Stimulated activated CD8-positive, alpha-beta memory T cell treated with anti-CD3 and anti-CD28 coated beads, Interleukin-7, amount 100 ng/mL, for 1 hour (primary cell): Measurements from ENCODE around the gene AKAP12.
"Not testable (repeated sequence)": the region's sequence is repeated elsewhere in the genome, so short reads cannot be mapped to it uniquely, and the experiment has no call there.

Source experiments
- DNase-seq, 2 donors: peaks; one replicate each; pipeline ENCODE4 v3.0.0-alpha.2; 2020; ENCODE audit warnings: low read depth in 2 of 2

AKAP12 gene

GRCh38 chr6:151379933-151380847 lies 140.4 kb downstream of the AKAP12 start:
- no peak for DNase-seq

GRCh38 chr6:151380848-151381205 lies 141.1 kb downstream of the AKAP12 start:
- DNase-seq, result no peak

GRCh38 chr6:151381722-151382121 lies 142.0 kb downstream of the AKAP12 start:
- DNase-seq, result no peak

DNA sequence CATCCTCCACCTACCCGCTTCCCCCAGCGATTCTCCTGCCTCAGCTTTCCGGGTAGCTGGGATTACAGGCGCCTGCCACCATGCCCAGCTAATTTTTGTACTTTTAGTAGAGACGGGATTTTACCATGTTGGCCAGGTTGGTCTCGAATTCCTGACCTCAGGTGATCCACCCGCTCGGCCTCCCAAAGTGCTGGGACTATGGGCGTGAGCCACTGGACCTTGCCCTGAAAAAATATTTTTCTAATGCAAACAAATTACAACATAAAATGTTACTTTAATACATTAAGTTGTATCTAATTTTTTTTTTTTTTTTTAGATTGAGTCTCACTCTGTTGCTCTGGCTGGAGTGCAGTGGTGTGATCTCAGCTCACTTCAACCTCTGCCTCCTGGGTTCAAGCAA lies 142.9 kb downstream of the AKAP12 start:
- not testable (repeated sequence) for DNase-seq

DNA sequence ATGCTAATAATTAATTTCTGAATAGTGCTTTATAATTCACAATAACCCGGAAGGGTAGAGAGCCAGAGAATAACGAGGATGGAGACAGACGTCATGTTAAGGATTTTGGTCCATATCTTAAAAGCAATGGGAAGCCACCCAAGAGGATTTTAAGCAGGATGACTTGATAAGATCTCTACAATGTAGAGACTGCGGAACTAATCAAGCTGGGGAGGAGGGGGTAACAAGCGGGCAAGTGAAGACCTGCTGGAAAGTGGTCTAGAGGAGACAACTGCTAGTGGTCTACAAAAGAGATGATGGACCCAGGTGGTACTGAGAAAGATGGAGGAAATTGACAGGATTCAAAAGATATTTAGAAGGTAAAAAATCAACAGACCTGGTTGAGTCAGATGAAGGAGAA lies 144.4 kb downstream of the AKAP12 start:
- DNase-seq, result no peak

DNA sequence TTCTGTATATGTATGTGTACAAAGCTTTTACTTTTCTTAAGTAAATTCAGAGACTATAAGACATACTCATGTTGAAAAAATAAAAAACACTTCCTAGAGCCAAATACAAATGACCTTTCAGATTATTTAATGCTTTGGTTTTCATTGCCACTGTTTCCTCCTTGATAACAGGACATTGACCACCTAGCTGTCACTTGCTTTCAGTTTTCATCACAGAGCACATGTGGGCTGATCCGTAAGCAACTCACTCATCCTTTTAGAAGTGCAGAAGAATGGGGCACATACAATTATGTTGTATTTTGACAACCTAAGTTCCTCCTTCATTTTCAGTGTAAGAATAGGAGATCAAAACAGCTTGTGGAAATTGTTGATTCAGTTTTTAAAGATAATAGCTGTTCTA lies 145.4 kb downstream of the AKAP12 start:
- DNase-seq, result no peak

DNA sequence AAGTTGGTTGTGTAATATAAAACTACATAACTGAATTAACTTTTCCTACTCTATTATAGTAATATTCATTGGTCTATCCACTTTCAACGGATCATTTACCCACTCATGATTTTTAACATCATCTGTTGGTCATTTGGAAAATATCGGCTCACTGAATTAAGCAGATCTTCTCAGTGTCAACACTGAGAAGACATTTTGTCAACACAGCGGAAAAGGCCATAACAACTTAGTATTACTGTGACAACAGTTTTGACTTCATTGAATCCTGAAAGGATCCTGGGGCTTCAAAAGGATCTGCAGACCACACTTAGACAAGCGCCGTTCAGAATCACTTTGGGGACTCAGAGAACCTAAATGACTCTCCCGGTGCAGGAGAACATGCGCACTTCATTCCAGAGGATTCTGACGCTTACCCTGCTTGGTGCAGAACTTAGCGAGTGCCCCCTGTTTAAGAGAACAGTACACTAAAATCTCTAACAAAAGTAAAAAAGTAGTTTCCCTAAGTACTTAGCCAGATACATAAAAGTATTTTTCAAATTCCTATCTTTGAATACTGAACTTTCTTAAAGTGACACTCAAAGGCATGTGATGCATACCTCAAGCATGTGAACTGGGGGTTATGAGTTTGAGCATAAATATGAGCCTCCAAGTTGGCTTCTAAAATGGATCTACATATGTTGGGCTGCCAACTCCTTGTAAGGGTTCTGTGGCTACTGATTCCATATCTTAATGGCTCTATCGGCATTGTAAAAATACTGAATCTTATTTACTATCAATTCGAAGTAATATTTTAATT lies 147.6 kb downstream of the AKAP12 start:
- DNase-seq, result no peak

GRCh38 chr6:151388236-151388635 lies 148.5 kb downstream of the AKAP12 start:
- no peak for DNase-seq

GRCh38 chr6:151388997-151389617 lies 149.3 kb downstream of the AKAP12 start:
- DNase-seq, result no peak

GRCh38 chr6:151389618-151390275 lies 150.0 kb downstream of the AKAP12 start:
- no peak for DNase-seq

- peak; percentile 90 to 95 for DNase-seq
Observed at GRCh38 chr6:151390276-151390850, 150.6 kb downstream of the AKAP12 start.

- DNase-seq, result peak; percentile 58 to 66
Observed at GRCh38 chr6:151390851-151391470, 151.2 kb downstream of the AKAP12 start.

DNA sequence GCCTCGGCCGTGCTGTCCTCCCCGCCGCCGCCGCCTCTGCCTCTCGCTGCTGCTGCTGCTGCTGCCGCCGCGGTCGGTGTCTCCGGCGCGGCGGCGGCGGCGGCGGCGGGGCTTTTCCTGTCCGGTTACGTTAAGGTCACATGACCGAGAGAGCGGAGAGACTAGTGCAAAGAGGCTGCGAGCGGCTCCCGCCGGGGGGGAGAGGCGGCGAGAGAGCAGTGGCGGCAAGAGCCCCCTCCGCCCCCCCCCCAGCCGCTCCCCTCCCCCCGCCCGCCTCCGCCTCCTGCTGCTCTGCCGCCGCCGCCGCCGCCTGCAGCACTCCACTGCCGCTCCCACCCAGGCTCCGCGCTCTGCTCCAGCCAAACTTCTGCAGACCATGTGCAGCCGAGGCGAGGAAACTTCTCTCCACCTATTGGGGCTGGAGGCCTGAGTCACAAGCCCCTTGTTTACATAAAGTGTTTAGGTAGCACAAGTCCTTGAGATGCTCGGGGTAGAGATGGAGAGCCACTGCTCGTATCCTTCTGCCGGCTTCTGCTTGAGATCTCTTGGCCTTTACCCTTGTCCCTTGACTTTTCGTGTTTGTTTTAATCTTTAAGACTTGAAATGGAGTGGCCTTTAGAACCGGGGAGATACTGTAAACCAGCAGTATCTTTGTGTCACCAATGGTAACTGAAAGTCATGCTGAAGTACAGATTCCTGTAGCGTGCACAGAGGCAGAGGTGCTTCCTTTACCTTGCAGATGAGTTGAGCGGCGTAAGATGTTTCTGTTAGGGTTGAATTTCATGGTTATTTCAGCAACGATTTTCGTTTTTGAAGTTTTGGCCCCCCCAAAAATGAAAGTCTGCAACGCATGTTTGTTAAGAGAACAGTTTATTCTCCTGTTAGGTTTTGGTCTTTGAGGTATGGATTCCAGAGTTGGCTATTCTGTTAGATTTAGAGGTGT lies 152.0 kb downstream of the AKAP12 start, which contains the start of gene ZBTB2:
ZBTB2 (minus strand) TSS at position 89 of the 943 bp plus-strand sequence. CDS start 17,922 bp downstream, outside the sequence.
- DNase-seq, result peak; percentile 31 to 35

DNA sequence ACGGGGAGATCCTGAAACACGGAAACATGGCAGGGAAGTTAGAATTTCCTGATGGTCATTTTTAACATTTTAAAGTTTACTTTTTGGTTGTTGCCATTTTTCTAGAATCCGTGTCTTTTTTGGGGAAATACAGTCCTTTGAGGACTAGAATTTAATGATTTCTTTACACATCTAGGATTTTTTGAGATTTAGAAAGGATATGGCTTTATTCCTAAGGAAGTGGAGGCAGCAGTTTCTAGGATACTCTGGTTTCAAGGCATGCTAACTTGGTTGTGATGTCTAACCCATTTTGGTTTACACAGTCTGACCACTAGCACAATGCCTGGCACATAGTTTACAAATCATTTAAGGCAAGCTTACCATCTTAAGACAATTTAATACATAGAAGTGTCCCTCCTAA lies 152.7 kb downstream of the AKAP12 start:
- no peak for DNase-seq

GRCh38 chr6:151393410-151393809 lies 153.6 kb downstream of the AKAP12 start:
- DNase-seq, result no peak

DNA sequence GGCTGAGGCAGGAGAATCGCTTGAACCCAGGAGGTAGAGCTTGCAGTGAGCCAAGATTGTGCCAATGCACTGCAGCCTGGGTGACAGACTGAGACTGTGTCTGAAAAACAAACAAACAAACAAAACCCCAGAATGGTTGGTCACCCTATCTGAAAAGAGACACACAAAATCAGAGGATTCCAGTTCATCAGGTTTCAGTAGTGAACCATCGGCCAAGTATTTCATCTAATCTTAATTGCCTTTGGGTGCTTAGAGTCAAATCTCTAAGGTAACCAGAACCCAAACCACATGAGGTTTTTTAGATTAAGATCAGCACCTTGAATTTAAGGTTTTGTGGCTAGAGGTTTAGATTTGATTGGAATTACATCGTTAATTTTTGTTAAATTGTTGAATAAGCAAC lies 159.9 kb downstream of the AKAP12 start:
- no peak for DNase-seq

- no peak for DNase-seq
Observed at GRCh38 chr6:151400473-151400872, 160.7 kb downstream of the AKAP12 start.

DNA sequence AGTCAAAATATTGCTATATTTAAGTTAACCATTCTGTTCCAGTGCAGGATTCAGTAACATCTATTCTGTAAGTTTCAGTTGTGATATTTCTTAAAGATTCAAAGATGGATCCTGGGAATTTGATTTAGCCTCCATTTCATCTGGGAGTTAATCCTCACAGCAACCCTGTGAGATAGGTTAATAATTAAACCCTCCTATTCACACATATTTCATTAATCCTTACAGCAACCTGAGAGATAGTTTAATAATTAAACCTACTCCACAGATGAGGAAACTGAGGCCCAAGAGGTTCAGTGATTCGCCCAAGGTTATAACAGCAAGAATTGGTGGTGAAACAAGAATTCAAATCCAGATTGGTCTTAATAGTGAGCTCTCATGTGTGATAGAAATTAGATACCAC lies 162.5 kb downstream of the AKAP12 start:
- no peak for DNase-seq

DNA sequence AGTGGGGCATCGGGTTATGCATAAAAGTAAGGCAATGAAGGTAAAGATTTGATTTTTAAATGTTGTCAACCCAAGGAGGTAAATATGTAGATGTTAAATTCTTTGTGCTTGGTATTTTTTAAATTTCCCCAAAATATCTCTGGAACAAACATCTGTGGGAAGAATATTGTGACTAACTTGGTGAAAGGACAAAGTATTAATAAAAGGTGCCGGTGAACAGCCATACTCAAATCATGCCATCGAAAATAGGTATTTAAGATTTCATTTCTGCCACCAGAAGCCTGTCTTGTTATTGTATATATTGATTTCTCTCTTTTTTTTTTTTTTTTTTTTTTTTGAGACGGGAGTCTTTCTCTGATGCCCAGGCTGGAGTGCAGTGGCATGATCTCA lies 164.1 kb downstream of the AKAP12 start:
- no peak for DNase-seq
